WERI-Rb-1 (cell line): ENCODE results near the gene ARPP19.
"Not testable (repeated sequence)": the region's sequence is repeated elsewhere in the genome, so short reads cannot be mapped to it uniquely, and the experiment has no call there.

Experiments
- DNase-seq: peaks from one replicate; pipeline ENCODE4 v3.0.0-alpha.2; 2020
- H3K27ac ChIP-seq: fragments of 250-450 bp; sonication (Bioruptor Pico); 2 replicates; pipeline ENCODE4 v1.5.1; 2020; ENCODE audit warnings: mild to moderate bottlenecking, moderate library complexity
- H3K27me3 ChIP-seq: fragments of 250-450 bp; sonication (Bioruptor Pico); 2 replicates; pipeline ENCODE4 v1.5.1; 2021; ENCODE audit warnings: mild to moderate bottlenecking, low read depth, moderate library complexity; ENCODE audit not compliant: insufficient read depth, severe bottlenecking
- H3K36me3 ChIP-seq: fragments of 250-450 bp; sonication (Bioruptor Pico); 2 replicates; pipeline ENCODE4 v1.5.1; 2020; ENCODE audit warnings: mild to moderate bottlenecking, moderate library complexity
- H3K4me3 ChIP-seq: 2 replicates; pipeline ENCODE4 v1.5.1; 2011; ENCODE audit warnings: low read depth, mild to moderate bottlenecking, control low read depth, low read length
- H3K9me3 ChIP-seq: fragments of 250-450 bp; sonication (Bioruptor Pico); 2 replicates; pipeline ENCODE4 v1.5.1; 2021; ENCODE audit warnings: mild to moderate bottlenecking, moderate library complexity; ENCODE audit not compliant: severe bottlenecking
- CTCF ChIP-seq: IDR thresholded peaks from 2 replicates; pipeline ENCODE4 v1.5.1; 2011; ENCODE audit warnings: low read depth, mild to moderate bottlenecking, control low read depth, inconsistent platforms, low read length

The ARPP19 gene

GRCh38 chr15:52556524-52557273 is 12.1 kb downstream of the ARPP19 start:
- no peak for TF ChIP-seq CTCF
- no peak overlapping the region for H3K27ac ChIP-seq
- H3K9me3 ChIP-seq, result no peaks in the 10 kb centered on the region
- H3K4me3 ChIP-seq, result no peak overlapping the region
- peaks cover 63% of the 10 kb centered on the region for H3K36me3 ChIP-seq
- no peaks in the 10 kb centered on the region for H3K27me3 ChIP-seq
- DNase-seq, result no peak

GRCh38 chr15:52552303-52552702 is 16.5 kb downstream of the ARPP19 start:
- Histone ChIP-seq H3K27me3 (no peaks in the 10 kb centered on the region), H3K9me3 (no peaks in the 10 kb centered on the region), H3K27ac (no peak overlapping the region), H3K4me3 (no peak overlapping the region), H3K36me3 (peaks cover 70% of the 10 kb centered on the region)
- TF ChIP-seq CTCF, result no peak
- DNase-seq, result no peak

GRCh38 chr15:52551762-52552161 is 17.1 kb downstream of the ARPP19 start:
- Histone ChIP-seq H3K27ac (no peak overlapping the region), H3K9me3 (no peaks in the 10 kb centered on the region), H3K4me3 (no peak overlapping the region), H3K27me3 (no peaks in the 10 kb centered on the region), H3K36me3 (peaks cover 65% of the 10 kb centered on the region)
- no peak for TF ChIP-seq CTCF
- DNase-seq, result no peak

- peaks cover 65% of the 10 kb centered on the region for H3K36me3 ChIP-seq
- not testable (repeated sequence) for H3K9me3 ChIP-seq, H3K4me3 ChIP-seq, DNase-seq, H3K27me3 ChIP-seq, H3K27ac ChIP-seq
Measured at GRCh38 chr15:52551186-52551585, 17.6 kb downstream of the ARPP19 start.

- H3K36me3 ChIP-seq, result peaks cover 23% of the 10 kb centered on the region
- H3K27ac ChIP-seq, result no peak overlapping the region
- TF ChIP-seq CTCF, result no peak
- no peak for DNase-seq
- no peak overlapping the region for H3K4me3 ChIP-seq
- no peaks in the 10 kb centered on the region for H3K27me3 ChIP-seq
- no peaks in the 10 kb centered on the region for H3K9me3 ChIP-seq
Measured at GRCh38 chr15:52546031-52546751, 22.6 kb downstream of the ARPP19 start.

- DNase-seq, result no peak
- no peaks in the 10 kb centered on the region for H3K36me3 ChIP-seq
- TF ChIP-seq CTCF, result no peak
- no peak overlapping the region for H3K4me3 ChIP-seq
- H3K9me3 ChIP-seq, result peaks cover 8% of the 10 kb centered on the region
- no peak overlapping the region for H3K27ac ChIP-seq
- H3K27me3 ChIP-seq, result no peaks in the 10 kb centered on the region
Measured at GRCh38 chr15:52540374-52541012, 28.3 kb downstream of the ARPP19 start.
